ENCODE data around the gene GYG1.

GRCh38 chr3:149019580-149019979 is 28.2 kb downstream of the GYG1 start:
- TF ChIP-seq CTCF (IDR thresholded peaks at IDR 0.05; ENCODE audit: low read length) (no peak), EZH2 (optimal IDR thresholded peaks at IDR 0.05; ENCODE audit: low read depth, low read length) (no peak)
